ENCODE data around the gene CDC42BPG.

The CDC42BPG gene

GRCh38 chr11:64803846-64804345 is 40.6 kb downstream of the CDC42BPG start:
- DNase-seq (ENCODE audit: extremely low read depth, low read depth), result no peak
- TF ChIP-seq CTCF (IDR thresholded peaks at IDR 0.05; ENCODE audit: low read depth, low read length), result no peak

- no peak; the same call in 1 of the 2 replicates for TF ChIP-seq CTCF (IDR thresholded peaks at IDR 0.05; ENCODE audit: low read depth, low read length)
- peak; percentile 47 for DNase-seq (ENCODE audit: extremely low read depth, low read depth)
These were observed 41.2 kb downstream of the CDC42BPG start, which contains the start of gene MAP4K2 for GRCh38 chr11:64803158-64803845. TSS of gene MAP4K2 (minus strand) at chr11:64803214. CDS start at chr11:64803149, 65 bp downstream.

- DNase-seq (ENCODE audit: extremely low read depth, low read depth), result no peak
- TF ChIP-seq CTCF (IDR thresholded peaks at IDR 0.05; ENCODE audit: low read depth, low read length), result no peak
These were observed 41.9 kb downstream of the CDC42BPG start for GRCh38 chr11:64802370-64803157.

GRCh38 chr11:64801561-64802369 is 42.7 kb downstream of the CDC42BPG start:
- TF ChIP-seq CTCF (IDR thresholded peaks at IDR 0.05; ENCODE audit: low read depth, low read length), result no peak

DNA sequence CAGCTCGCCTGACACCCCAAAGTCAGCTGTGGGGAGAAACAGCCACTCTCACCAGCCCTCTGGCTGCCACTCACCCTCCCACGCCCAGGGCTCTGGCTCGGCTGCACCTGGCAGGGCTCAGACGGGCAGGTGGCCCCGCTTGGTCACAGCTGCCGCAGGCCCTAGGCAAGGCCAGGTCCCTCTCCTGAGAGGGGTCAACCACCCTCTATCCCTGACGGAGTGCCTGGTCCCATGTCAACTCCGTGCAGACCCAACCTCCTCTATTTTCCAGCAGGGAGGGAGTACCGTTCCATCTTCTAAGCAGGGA is 43.3 kb downstream of the CDC42BPG start:
- no peak for DNase-seq (ENCODE audit: extremely low read depth, low read depth)
- TF ChIP-seq CTCF (IDR thresholded peaks at IDR 0.05; ENCODE audit: low read depth, low read length), result no peak

More at GRCh38 chr11:64801561-64802369, 42.7 kb downstream of the CDC42BPG start:
- DNase-seq (ENCODE audit: extremely low read depth, low read depth), result no peak

DNA sequence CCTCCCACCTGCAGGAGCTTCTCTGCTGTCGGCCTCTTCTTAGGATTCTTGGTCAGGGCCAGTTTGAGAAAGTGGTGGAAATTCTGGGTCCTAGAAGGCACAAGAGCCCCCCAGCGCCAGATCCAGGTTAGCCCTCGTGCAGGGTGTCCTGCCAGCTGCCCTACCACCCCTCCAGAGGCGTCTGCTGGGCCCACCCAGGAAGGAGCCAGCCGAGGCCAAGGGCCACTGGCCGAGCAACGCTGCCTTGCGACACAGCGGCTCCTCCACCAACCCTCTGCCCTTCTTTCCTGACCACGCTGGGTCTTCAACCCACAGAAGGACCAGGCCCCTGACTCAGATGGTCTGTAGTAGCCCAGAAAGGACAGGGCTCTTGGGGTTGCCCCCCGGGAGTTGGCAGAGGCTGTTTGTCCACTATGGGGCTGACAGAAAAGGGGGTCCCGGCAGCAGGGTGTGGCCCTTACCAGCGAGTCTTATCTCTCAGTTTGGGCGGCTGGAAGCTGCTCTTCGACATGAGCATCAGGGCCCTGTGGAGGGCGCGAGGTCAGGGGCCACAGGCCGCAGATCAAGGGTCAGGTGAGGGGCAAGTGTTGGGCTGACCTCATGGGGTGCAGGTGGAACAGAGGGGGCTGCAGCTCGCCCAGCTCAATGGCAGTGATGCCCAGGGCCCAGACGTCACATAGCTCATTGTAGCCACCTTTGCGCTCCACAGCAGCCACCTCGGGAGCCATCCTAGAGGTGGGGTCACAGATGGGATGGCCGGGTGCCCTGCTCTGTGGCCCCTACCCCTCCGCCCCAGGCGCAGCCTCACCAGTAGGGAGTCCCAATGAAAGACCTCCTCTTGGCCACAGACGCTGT is 43.9 kb downstream of the CDC42BPG start:
- TF ChIP-seq CTCF (IDR thresholded peaks at IDR 0.05; ENCODE audit: low read depth, low read length), result no peak
- no peak for DNase-seq (ENCODE audit: extremely low read depth, low read depth)

Measured in AG09319 (cell line).